Measurements from ENCODE around the gene CD70.
"Not testable (repeated sequence)": the region's sequence is repeated elsewhere in the genome, so short reads cannot be mapped to it uniquely, and the experiment has no call there.

GRCh38 chr19:6566727-6567126, 24.2 kb downstream of the CD70 start:
- TF ChIP-seq CTCF (IDR thresholded peaks at IDR 0.05; ENCODE audit: low read length); EZH2phosphoT487 (IDR thresholded peaks at IDR 0.05; ENCODE audit: low read length); EZH2 (optimal IDR thresholded peaks at IDR 0.05; ENCODE audit: low read depth, low read length): not testable (repeated sequence)

Measured in MM.1S (cell line).